HG03521 (cell line): ENCODE measurements around the gene KRT27.
"Not testable (repeated sequence)": the region's sequence is repeated elsewhere in the genome, so short reads cannot be mapped to it uniquely, and the experiment has no call there.

Experiments
- ATAC-seq: cut with Tn5 transposase; IDR thresholded peaks from one replicate; pipeline ENCODE4 v1.9.1; 2021; ENCODE audit warnings: mild to moderate bottlenecking, moderate library complexity; ENCODE audit not compliant: unreplicated experiment

The KRT27 gene, protein sequence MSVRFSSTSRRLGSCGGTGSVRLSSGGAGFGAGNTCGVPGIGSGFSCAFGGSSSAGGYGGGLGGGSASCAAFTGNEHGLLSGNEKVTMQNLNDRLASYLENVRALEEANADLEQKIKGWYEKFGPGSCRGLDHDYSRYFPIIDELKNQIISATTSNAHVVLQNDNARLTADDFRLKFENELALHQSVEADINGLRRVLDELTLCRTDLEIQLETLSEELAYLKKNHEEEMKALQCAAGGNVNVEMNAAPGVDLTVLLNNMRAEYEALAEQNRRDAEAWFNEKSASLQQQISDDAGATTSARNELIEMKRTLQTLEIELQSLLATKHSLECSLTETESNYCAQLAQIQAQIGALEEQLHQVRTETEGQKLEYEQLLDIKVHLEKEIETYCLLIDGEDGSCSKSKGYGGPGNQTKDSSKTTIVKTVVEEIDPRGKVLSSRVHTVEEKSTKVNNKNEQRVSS

DNA sequence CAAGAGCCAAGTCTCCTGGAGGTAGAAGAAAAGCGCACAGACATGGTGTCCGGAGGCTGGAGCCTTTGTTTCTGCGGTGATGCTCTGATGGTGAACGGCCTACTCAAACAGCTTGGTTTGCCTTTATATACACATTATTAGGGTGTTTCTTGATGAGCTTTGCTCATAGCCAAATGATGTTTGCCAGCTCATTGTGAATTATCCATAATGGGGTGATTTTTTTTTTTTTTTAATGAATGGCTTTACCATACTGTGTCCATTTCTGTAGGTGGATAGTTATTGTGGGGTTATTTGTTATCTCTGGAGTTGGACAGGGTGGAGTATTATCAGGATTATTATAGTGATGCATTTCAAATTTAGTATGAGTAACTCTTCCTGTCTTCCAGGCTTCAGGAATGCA lies at the start of gene KRT27:
TSS of gene KRT27 (minus strand) at position 101 of the 400 bp plus-strand sequence. CDS start at position 44, 57 bp downstream.
- ATAC-seq, result no peak

GRCh38 chr17:40830085-40830776 lies 47.9 kb upstream of the KRT27 start:
- ATAC-seq, result no peak

- ATAC-seq, result no peak
Observed at GRCh38 chr17:40828454-40829044, 46.2 kb upstream of the KRT27 start.

GRCh38 chr17:40827746-40828453 lies 45.5 kb upstream of the KRT27 start:
- ATAC-seq, result no peak

GRCh38 chr17:40825599-40825998 lies 43.2 kb upstream of the KRT27 start:
- no peak for ATAC-seq

DNA sequence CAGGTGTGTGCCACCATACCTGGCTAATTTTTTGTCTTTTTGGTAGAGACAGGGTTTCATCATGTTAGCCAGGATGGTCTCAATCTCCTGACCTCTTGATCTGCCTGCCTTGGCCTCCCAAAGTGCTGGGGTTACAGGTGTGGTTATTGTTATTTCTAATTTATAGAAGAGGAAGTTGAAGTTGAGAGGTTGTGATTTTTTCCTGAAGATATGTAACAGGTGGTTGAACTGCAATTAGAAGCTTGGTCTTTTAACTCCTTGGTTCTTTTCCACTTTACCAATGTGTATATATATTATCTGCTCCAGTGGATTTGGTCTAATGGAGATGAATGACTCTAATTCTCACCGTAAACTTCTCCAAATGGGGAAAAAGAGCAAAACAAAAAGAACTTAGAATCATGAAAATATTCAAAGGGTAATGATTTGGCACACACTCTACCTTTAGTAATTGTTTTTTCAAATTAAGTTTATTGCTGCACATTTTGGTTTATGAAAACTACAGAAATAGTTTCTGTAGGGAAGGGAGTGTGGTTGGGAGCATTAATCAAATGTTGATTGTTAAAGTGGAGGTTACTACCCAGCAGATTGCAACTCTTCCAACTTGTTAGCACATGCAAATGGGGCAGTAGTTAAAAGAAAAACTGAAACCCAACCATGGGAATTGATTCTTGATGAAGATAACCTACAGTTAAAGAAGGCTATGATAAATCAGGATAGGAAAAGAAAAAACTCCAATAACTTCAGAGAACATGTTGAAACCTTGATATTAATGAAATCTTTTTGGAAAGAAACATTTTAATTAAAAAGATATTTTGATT lies 41.9 kb upstream of the KRT27 start:
- ATAC-seq, result no peak

DNA sequence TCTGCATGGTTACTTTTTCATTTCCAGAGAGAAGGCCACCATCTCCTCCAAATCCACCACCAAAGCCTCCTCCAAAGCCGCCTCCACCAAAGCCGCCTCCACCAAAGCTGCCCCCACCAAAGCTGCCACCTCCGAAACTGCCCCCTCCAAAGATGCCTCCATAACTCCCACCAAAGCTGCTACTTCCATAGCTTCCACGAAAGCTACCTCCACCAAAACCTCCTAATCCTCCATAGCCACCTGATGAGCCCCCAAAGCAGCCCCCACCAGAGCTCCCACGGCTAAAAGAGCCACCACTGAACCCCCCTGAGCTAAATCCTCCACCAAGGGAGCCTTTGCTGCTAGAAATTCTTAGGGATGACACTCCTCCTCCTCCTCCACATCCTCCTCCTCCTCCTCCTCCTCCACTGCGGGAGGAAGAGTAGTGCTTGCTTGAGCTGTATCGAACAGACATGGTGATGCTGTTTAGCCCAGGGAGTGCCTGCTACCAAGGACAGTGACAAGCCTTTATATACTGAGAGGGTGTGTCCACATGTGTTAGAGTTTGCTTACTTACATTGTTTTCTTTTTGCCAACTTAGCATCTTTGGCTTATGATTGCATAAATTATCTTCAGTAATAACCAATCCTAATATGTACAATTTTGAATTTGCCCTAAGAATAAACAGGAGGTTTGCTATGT lies 39.9 kb upstream of the KRT27 start, which contains the start of gene KRT10:
TSS of gene KRT10 (minus strand) at position 483 of the 681 bp plus-strand sequence. CDS start at position 454, 29 bp downstream.
- ATAC-seq, result no peak

DNA sequence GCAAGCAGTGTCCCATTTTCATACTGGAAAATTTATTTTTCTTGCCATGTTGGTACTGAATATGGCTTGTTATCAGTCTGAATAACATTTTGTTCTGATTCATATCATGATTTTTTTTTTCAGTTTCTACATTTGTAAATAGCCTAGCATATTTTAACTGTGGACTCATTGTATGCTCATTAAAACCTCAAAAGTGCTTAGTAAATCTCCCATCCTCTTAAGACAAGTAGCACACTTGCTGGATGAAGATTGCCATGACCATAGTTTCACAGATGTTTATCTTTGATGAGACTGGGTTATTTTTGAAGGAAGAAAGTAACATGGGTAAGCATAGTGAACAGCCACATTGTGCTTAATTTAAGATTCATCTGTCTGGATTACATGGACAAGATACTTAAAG lies 39.2 kb upstream of the KRT27 start:
- ATAC-seq, result no peak

- ATAC-seq, result no peak
Observed at GRCh38 chr17:40820228-40820838, 38.0 kb upstream of the KRT27 start.

GRCh38 chr17:40819528-40820125 lies 37.3 kb upstream of the KRT27 start:
- no peak for ATAC-seq

- peak; percentile 80 for ATAC-seq
Observed at GRCh38 chr17:40818733-40819527, 36.6 kb upstream of the KRT27 start.

DNA sequence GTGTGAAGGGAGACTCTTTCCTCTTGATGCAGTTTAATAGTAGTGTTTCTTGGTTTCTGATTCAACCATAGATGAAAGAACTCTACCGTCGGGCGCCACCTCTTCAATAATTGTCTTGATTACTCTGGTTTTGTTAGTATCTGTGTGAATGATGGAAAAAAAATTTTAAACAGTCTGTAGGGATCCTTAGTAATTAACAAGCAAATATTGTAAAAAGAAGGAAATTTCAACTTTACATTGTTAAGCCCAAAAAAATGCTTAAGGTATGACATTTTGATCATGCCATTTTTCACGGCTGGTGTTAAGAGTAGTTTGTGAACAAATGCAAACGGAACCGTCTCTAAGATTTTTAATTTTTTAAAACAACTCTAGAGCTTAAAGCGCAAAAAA lies 36.0 kb upstream of the KRT27 start:
- ATAC-seq, result no peak

DNA sequence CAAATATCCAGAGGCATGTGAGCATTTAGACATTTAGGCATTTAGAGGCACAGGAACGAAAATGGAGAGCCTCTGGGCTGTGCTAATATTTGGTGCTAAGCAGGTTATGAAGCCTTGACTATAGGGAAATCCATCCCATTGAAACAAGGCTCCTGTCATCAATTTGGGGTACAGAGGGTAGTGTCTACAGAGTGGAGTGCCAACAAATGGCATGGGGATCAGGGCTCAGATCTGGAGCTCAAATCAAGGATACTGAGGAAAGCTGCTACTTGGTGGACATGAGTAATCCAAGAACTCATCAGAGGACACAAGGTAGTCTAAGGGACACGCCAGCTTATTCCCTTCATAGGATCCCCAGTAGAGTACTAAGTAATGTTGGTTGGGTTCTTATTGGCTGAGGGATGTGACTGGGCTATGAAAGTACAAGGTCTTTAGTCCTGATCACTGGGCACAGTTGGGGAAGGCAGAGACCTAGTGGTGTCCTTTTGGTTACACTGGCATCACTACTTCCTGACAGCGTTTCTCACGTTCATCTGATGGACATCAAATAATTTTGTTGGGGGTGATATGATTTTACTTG lies 34.8 kb upstream of the KRT27 start:
- ATAC-seq, result no peak

- no peak for ATAC-seq
Observed at GRCh38 chr17:40816569-40816968, 34.2 kb upstream of the KRT27 start.

- ATAC-seq, result no peak
Observed at GRCh38 chr17:40815381-40815780, 33.0 kb upstream of the KRT27 start.

GRCh38 chr17:40814657-40815056 lies 32.3 kb upstream of the KRT27 start:
- not testable (repeated sequence) for ATAC-seq

DNA sequence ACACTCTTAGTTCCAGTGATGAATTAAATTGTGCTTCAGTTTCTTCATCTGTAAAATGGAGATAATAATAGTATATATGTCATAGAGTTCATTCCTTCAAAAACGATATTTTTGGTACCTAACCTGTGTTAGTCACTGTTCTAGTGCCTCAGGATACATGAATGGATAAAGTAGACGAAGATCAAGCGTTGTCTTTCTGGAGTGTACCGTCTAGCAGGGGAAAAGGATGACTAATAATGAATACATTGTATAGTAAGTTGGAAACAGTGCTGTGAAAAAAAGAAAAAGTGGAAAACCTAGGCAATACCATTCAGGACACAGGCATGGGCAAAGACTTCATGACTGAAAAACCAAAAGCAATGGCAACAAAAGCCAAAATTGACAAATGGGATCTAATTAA lies 31.5 kb upstream of the KRT27 start:
- ATAC-seq, result no peak

- no peak for ATAC-seq
Observed at GRCh38 chr17:40812639-40813038, 30.3 kb upstream of the KRT27 start.
